HG02981 (cell line): Measurements from ENCODE around the gene DDX42.
"Not testable (repeated sequence)": the region's sequence is repeated elsewhere in the genome, so short reads cannot be mapped to it uniquely, and the experiment has no call there.

ENCODE experiments used
- ATAC-seq: cut with Tn5 transposase; IDR thresholded peaks from one replicate; pipeline ENCODE4 v1.9.1; 2021; ENCODE audit warnings: mild to moderate bottlenecking, moderate library complexity; ENCODE audit not compliant: unreplicated experiment

Gene DDX42

DNA sequence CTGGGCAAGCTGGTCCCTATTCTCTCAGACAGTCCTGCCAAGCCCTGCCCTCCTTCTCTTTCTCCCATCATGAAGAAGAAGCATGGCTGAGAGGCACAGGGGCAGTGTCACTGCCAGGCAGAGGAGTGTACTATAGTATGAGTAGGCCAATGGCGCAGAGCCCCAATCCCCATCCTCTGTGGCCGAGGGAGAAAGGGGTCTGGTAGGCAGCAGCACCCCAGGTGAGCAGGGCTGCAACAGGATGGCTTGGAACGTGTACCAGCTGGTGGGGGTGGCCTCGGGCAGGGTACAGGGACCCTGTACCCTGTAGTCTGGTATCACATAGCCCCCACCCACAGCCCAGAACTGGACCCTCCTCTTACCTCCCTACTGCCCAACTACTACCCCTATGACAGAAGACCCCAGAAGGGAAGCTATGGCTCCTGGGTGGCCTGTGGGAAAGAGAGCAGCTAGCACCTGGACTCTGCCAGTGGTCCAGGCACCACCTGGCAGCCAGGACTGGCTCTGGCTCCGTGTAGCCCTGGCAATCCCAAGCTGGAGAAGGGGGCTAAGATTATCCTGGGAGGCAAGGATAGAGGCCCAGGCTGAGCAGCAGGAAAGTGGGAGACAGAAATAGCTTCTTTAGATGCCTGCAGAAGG, 64.1 kb downstream of the DDX42 start:
- no peak for ATAC-seq

DNA sequence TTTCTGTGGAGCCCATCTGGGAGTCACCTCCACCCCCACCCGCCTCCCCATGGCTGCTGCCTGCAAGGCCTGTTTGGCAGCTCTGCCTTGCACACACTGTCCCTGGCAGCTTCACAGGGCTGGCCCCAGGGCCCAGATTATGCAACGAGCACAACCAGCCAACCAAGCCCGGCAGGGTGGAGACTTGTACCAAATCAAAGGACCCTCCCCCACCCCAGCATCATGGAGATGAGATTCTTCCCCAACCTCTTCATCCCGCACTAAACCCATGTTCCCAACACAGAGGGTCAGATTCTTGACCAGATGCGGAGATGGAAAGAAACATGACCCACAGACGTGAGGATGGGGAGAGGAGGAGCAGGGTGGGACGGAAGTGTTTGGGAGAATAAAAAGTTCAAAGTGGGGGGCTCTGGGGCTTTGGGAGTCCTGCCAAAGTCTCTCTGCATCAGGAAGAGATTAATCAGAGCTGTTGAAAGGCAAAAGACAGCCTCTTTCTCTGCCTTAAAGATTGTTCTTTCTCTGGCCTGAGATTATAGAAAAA, 64.7 kb downstream of the DDX42 start:
- no peak for ATAC-seq

DNA sequence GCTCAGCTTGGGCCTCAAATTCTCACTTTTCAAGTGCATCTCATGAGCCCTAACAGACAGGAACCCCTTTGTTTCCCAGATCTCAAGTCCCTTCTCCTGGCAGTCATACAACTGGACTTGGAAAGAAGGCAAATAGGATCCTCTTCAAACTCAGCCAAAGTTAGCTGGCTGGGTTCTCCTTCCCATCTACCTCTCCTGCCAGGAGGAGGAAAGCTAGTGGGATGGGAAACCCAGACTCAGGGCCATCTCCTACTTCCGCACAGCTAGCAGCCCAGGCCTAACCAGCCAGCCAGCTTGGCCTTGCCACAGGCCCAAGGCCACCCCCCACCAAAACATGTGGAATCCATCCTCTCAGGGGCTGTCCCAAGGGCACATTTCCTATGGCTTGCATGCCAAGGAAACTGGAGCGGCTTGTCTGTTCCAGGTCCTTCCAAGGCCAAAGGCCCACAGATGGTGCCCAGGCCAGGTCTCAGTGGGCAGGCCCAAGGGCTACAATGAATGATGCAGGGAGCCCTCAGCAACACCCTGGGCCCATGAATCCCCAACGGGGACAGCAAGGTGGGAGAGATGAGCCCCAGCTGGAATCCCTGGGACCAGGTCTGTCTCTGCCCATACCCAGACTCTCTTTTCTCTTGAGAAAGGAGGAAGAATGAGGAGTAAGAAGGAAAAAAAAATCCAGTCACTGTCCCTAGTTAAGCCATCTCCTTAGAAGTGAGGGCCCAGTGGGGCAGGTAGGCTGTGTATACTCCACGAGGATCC, 66.8 kb downstream of the DDX42 start:
- no peak for ATAC-seq

DNA sequence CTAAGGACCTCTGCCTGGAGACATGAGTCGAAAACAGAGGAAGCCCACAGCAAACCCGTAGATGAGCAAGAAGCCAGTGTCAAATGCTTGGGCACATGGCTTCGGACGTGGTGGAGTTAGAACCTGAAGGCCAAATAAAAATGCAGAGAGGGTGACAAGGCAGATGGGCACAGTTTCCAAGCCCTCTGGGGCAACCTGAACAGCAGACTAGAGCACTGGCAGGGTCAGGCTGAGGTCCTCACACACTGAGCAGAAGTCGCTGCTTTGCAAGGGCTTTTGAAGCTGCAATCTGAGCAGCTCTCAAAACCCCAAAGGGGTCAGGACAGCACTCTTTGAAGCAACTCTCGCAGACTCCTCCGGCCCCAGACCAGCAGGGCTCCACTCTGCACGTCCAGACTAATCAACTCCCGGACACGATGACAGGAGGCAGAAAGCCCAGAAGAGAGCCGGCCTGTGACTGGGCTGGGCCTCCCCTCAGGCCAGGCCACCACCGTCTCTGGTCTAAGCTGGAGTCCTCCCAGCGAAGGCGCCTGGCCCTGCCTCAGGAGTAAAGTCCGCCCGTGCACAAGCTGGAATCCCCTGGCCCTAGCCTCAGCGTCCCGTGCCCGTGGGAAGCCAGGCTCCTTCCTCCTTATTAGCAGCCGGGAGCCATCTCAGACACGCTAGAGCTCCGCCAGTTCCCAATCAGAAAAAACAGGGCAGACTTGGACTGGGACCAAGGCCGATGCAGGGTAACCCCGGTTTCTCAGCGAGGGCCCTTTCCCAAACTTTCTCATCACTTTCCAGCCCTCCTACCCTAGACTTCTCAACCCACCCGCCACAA, 67.6 kb downstream of the DDX42 start:
- ATAC-seq = no peak

DNA sequence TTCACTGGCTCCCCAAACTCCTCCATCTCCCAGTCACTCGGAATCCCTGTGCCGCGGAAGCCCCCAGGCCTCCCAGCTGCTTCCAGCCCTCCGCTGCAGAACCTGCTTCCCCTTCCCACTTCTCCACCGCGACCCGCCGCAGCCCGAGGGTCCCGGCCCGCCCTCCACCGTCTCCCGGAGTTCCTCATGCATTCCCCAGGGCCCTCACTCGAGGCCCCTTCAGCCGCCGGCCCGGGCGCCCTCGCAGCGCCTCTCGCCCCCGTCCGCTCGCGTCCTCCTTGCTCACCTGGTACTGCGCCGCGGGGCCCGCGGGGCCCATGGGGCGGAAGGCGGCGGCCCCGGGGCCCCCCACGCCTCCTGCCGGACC, 68.2 kb downstream of the DDX42 start:
- ATAC-seq = peak; percentile 27

DNA sequence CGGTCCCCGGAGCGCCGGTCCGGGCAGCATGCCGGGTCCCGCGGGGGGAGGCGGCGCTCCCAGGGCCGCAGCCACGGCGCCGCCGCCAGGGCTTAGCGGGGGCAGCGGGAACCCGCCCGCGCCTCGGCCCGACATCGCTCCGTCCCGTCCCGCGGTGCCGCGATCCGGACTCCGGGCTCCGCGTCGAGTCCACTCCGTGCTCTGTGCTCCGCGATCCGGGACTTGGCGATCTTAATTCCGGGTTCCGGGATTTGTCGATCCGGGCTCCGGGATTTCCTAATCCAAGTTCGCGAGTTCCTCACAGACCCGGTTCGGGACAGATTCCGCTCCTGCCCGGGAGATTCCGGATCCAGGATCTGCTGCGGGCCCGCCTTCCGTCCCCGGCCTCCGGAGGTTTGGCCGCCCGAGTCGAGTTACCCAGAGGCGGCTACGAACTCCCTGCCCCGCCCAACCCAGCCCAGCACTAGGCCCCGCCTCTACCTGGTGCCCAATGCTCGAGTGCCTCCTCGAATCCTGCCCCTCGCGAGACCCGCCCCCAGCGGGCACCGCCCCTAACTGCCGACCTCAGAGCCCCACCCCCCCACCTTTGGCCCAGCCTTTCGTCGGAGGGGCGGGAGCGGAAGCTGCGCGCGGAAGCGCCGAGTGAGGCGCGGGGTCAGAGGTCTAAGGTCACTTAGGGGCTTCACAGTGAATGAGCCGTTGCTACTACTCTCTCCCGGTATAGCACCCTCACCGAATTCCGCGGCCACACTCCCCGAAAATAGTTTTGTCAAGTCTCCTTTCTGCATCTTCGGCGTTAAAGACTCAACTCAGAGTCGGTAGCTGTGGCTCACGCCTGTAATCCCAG, 68.8 kb downstream of the DDX42 start, which contains the start of gene SMARCD2:
TSS of gene SMARCD2 (minus strand) at position 146 of the 847 bp plus-strand sequence. CDS start at position 135, 11 bp downstream.
- ATAC-seq = peak; percentile 75

DNA sequence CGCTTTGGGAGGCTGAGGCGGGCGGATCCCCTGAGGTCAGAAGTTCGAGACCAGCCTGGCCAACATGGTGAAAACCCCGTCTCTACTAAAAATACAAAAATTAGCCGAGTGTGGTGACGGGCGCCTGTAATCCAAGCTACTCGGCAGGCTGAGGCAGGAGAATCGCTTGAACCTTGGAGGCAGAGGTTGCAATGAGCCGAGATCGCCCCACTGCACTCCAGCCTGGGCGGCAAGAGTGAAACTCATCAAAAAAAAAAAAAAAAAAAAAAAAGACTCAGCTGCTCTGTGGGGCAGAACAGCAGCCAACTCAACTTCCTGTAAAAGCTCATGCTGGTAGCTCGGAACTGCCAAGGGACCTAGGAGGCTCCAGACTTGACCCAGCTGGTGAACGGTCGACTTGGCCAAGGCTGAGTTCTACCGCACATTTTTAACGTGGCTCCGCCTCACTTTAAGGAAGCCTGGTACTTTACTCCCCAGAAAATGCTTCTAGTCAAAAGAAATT, 69.5 kb downstream of the DDX42 start:
- not testable (repeated sequence) for ATAC-seq

DNA sequence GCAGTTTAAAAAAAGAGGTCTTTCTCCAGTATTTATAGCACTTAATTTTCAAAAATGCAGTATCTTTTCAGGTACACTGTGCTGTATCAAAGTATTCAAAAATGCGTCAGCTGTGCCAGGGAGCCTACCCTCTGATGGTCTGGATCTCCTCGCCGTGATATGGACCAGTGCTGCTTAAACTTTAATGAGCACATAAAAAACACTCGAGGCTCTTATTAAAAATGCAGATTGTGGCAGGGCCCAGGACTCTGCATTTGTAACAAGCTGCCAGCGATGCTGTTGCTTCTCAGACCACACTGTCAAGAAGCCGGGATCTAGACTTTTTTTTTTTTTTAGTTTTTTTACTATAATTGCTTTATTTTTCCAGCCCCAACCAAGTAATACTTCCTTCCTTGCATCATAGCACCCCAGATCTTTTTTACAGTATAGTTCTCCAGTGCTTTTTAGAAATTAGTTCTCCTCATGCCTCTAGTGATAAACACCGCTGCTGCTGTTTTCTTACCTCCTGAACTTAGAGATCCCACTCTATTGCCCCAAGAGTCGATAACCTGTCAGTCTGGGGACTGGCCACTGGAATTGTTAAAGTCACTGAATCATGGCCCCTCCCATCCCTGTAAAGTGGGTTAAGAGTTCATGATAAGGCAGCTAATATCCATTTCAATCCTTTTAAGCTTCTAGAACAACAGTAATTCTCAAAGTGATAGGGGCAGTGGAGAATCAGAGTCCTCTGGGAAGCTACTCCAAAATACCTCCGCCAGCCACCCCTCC, 70.1 kb downstream of the DDX42 start:
- ATAC-seq = no peak

DNA sequence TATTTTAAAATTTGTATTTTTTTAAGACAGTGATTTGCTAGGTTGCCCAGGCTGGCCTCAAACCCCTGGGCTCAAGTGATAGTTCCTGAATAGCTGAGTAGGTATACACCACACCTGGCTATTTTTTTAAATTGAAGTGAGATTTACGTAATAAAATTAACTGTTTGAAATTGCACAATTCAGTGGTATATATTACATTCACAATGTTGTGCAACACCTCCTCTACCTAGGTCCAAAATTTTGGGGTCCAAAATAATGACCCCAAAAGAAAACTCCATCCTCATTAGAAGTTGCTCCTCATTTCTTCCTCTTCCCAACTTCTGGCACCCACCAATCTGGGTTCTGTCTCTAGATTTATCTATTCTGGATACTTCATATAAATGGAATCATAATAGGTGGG, 71.5 kb downstream of the DDX42 start:
- no peak for ATAC-seq

DNA sequence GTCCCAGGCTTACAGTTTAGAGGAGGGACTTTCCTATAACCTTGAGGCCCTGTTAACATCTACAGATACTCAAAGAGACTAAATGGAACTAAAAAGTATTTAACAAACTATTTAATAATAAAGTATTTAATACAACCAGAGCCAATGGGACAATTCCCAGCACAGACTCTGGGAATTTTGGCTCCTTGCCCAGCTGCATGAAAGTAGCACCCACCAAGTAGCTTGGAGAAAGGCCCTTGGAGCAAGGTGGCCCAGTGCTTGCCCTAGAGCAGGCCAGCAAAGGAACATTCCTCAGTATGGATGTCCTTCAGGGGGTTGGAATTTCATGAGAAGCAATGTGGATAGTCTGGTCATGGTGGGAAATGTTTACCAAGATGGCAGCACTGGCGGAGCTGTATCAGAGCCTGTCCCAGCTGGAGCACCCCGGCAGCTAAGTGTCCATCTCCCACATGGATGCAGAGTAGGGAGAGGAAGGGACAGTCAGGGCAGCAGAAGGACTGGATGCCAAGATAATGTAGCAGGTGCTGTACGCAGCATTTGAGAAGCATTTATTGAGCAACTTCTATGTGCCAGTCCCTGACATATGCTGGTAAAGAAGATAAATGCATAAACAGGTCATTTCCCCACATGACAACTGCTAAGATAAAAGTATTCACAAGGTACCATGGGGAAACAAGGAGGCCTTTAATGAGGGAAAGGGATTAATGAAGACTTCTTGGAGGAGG, 73.7 kb downstream of the DDX42 start:
- no peak for ATAC-seq

DNA sequence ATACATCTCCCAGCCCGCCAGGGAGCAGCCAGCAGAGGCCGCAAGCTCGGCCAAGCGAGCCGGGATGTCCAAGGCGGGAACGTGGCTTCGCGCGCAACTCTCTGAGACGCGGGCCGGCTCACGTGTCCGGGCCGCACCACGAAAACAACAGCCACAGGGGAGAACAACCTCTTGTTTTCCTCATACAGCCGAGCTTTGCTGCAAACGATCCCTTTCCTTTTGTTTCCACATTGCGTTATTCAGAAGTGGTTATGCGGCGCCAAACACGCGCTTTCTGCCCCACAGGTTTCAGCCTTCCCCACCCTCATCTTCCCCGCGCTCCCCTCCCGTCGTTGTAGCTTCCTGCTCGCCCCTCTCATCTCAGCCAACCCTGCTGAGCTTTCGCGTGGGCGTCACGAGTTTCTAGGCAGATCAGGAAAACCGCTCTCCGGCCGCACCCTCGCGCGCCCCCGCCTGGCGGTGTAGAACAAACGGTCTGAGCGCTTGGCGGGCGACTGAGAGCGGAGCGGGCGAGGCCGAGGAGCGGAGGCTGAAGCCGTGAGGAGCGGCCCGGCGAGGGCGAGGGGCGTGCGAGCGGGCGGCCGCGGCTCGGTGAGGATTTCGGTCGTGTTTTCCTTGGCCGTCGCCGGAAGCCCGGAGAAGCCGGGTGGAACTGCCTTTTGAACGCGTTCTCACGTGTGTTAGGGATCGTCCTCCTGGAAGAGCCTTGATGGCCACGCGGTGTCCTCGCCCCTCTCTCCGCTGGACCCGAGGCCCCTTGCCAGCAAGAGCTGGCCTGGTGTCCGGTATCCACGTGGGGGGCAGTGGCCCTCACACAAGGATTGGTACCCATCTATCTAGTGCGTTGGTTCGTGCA, 75.1 kb downstream of the DDX42 start:
- peak; percentile 82 for ATAC-seq

DNA sequence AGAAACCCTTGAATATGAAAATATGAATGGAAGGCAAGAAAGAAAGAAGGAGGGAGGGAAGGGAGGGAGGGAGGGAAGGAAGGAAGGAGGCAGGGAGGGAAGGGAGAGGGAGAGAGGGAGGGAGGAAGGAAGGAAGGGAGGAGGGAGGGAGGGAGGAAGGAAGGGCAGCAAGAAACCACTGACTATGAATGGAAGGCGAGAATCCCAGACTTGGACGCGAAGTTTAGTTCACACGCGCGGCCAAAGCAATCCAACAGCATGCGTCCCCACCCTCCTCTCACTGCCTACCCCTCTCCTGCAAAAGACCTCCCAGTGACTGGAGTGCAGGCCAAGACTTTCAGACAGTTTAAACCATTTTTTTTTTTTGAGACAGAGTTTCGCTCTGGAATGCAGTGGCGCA, 76.4 kb downstream of the DDX42 start:
- ATAC-seq = no peak

DNA sequence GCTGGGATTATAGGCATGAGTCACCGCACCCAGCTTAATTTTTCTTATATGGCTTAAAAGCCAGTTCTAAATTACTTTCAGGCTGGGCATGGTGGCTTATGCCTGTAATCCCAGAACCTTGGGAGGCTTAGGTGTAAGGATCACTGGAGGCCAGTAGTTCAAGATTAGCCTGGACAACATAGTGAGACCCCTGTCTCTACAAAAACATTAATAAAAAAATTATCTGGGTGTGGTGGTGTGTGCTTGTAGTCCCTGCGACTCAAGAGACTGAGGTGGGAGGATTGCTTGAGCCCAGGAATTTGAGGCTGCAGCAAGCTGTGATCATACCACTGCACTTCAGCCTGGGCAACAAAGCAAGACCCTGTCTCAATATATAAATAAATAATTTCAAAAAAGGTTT, 79.3 kb downstream of the DDX42 start:
- no peak for ATAC-seq

DNA sequence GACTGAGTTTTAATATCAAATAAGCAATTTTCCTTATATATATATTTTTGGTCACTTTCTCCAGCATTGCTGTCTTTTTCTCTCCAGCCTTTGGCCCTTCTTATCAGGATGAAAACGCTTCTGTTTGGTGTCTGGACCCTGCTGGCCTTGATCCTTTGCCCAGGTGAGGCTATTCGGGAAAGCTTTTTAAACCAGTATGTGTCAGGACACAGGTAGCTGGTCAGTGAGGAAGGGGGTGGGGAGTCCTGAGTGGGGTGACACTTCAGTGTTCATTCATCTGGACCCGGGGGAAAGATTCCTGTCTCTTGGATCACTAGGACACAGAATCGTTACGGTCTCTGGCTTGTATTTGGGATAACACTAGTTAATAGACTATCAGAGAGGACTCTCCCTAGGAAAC, 80.7 kb downstream of the DDX42 start:
- no peak for ATAC-seq

DNA sequence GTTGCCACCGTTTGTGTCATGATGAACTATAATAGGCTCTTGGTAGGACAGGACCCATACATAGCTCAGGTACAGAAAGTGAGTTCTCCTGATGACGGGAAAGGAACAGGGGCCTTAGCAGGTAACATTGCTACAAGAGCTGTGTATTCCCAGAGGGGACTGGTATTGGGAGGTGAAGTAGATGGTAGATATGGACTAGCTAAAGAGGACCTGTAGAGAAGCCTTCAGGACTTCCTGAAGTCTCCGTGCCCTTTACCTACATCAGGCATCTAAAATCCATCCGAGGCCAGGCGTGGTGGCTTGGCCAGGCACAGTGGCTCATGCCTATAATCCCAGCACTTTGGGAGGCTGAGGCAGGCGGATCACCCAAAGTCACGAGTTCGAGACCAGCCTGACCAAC, 81.2 kb downstream of the DDX42 start:
- ATAC-seq = no peak

DNA sequence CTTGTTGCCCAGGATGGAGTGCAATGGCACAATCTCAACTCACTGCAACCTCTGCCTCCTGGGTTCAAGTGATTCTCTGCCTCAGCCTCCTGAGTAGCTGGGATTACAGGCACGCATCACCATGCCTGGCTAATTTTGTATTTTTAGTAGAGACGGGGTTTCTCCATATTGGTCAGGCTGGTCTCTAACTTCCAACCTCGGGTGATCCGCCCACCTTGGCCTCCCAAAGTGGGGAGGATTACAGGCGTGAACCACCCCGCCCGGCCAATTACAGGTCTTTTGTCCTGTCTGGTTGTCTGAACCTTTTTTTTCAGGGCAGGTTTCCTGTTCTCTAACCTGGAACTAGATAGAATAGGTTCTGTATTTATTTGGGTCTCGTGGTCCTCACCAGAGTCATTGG, 82.5 kb downstream of the DDX42 start:
- not testable (repeated sequence) for ATAC-seq

DNA sequence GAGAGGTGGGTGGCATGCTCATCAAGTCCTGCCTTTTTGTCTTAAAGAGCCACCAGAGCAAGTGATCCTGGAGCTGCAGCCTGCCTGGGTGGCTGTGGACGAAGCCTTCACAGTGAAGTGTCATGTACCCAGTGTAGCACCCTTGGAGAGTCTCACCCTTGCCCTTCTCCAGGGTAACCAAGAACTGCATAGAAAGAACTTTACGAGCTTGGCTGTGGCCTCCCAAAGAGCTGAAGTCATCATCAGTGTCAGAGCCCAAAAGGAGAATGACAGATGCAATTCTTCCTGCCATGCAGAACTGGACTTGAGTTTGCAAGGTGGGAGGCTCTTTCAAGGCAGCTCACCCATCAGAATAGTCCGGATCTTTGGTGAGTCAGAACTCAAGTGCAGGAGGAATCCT, 85.3 kb downstream of the DDX42 start:
- no peak for ATAC-seq

DNA sequence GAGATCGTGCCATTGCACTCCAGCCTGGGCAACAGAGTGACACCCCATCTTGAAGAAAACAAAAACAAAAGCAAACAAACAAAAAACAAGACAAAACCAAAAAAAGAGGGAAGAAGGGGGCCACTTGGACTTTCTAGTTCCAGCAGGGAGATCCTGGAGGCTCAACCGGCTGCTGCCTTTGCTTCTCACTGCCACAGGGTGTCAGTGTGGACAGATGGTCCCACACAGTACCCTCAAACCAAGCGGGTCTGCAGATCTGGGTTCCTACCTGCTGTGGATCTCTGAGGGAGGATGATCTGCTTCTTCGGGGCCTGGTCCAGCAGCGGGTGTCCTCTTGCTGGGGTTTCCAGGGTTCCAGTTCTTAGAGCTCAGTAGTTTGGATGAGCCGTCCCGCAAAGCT, 92.7 kb downstream of the DDX42 start:
- ATAC-seq = not testable (repeated sequence)
